ENCODE data around the gene CARD19. TPM values are rescaled to one million over a fixed set of nuclear protein-coding genes. Genes with fewer than 3 reads are reported as not detected.

The CARD19 gene
- total and polyA plus RNA-seq, 2 experiments from 2014 or later, result 54.1 to 69.5 TPM

DNA sequence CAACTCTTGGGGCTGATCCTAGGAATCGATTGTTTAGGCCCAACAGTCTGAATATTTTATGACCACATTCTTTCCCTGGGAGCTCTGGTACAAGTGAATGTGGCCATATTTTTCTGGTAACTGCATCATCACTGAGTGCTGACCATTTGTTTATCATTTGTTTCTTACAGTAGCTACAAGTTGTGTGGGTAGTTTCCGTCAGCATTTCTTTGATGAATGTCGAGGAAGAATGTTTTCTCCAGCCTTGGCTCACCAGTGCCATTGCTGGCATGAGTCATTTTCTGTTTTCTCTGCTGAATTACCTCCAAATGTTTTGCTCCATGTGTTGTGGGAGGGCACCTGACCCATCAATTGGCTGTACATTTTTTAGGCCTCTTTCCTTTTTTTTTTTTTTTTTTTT, 14.1 kb upstream of the CARD19 start:
- TF ChIP-seq EZH2phosphoT487 (IDR thresholded peaks at IDR 0.05; ENCODE audit: insufficient read depth, low read depth), result peak; percentile 89
- no peak for TF ChIP-seq EZH2 (IDR thresholded peaks at IDR 0.05; ENCODE audit: insufficient read depth, poor library complexity, severe bottlenecking)
- H3K9ac ChIP-seq, result no peak overlapping the region
- WGBS, 2 experiments (ENCODE audit: low coverage in 1 of 2, low lambda C conversion rate in 2 of 2, missing lambda C conversion rate in 2 of 2), result 19 to 28% methylated on average over 3 of the region's 3 CpGs
- no peaks in the 10 kb centered on the region for H3K9me2 ChIP-seq (ENCODE audit: insufficient read depth)
- H3K27ac ChIP-seq, result peak overlapping the region; percentile 29; the same call in 1 of the 2 replicates
- peak; percentile 86 for DNase-seq
- H3K36me3 ChIP-seq (ENCODE audit: low read depth), result no peaks in the 10 kb centered on the region
- H3K79me2 ChIP-seq (ENCODE audit: insufficient read depth), result no peaks in the 10 kb centered on the region
- H3K4me2 ChIP-seq (ENCODE audit: unreplicated experiment), result no peak overlapping the region
- H3K4me3 ChIP-seq, result no peak overlapping the region
- H4K20me1 ChIP-seq (ENCODE audit: insufficient read depth), result no peaks in the 10 kb centered on the region
- no peaks in the 10 kb centered on the region for H3K9me3 ChIP-seq (ENCODE audit: low read depth)
- no peaks in the 10 kb centered on the region for H3K27me3 ChIP-seq (replicated peaks; ENCODE audit: insufficient read depth)
- 0 out of 2 replicates have a peak, but pooled peaks cover 4% of the 10 kb centered on the region for H3F3A ChIP-seq (ENCODE audit: insufficient read depth)
- H3K4me1 ChIP-seq (ENCODE audit: insufficient read depth), result no peaks in the 10 kb centered on the region
- H2AFZ ChIP-seq, result no peak overlapping the region
- in situ Hi-C loops (cut with MboI), result no loop called here

DNA sequence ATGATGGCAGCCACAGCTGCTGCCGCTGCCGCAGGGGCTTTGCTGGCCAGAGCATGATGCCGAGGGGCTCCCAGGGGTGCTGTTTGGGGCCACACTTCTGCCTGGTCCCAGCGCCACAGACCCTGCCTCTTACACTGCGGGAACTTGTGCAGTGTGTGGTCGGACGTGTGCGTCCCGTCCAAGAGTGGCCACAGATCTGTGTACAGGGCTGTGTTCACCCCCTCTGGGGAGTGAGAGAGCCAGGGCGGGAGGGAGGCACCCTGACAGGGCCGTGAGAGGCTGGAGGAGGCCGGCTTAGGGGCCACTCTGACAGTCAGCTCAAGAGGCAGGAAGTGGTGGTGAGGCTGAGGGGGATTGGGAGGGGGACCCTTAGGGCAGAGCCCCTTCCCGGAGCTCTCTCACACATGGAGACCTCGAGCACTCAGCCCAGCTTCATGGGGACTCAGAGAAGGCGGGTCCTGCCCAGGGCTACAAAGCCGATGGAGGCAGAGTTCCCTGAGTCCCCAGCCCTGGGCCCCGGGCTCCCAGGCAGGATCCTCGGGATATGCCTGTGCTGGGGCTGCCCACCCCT, 13.1 kb upstream of the CARD19 start:
- H3K36me3 ChIP-seq (ENCODE audit: low read depth), result no peaks in the 10 kb centered on the region
- in situ Hi-C loops (cut with MboI), result no loop called here
- no peaks in the 10 kb centered on the region for H3K9me3 ChIP-seq (ENCODE audit: low read depth)
- DNase-seq, result no peak
- no peaks in the 10 kb centered on the region for H3K9me2 ChIP-seq (ENCODE audit: insufficient read depth)
- no peaks in the 10 kb centered on the region for H3K79me2 ChIP-seq (ENCODE audit: insufficient read depth)
- TF ChIP-seq EZH2 (IDR thresholded peaks at IDR 0.05; ENCODE audit: insufficient read depth, poor library complexity, severe bottlenecking) (no peak), EZH2phosphoT487 (IDR thresholded peaks at IDR 0.05; ENCODE audit: insufficient read depth, low read depth) (no peak)
- H3K27ac ChIP-seq, result no peak overlapping the region
- no peaks in the 10 kb centered on the region for H3K4me1 ChIP-seq (ENCODE audit: insufficient read depth)
- H3F3A ChIP-seq (ENCODE audit: insufficient read depth), result 0 out of 2 replicates have a peak, but pooled peaks cover 4% of the 10 kb centered on the region
- no peak overlapping the region for H2AFZ ChIP-seq
- WGBS, 2 experiments (ENCODE audit: low coverage in 1 of 2, low lambda C conversion rate in 2 of 2, missing lambda C conversion rate in 2 of 2), result 67 to 74% methylated on average over 16 to 18 of the region's 18 CpGs
- H3K4me2 ChIP-seq (ENCODE audit: unreplicated experiment), result no peak overlapping the region
- H3K4me3 ChIP-seq, result no peak overlapping the region
- H3K27me3 ChIP-seq (replicated peaks; ENCODE audit: insufficient read depth), result no peaks in the 10 kb centered on the region
- no peak overlapping the region for H3K9ac ChIP-seq
- H4K20me1 ChIP-seq (ENCODE audit: insufficient read depth), result no peaks in the 10 kb centered on the region

DNA sequence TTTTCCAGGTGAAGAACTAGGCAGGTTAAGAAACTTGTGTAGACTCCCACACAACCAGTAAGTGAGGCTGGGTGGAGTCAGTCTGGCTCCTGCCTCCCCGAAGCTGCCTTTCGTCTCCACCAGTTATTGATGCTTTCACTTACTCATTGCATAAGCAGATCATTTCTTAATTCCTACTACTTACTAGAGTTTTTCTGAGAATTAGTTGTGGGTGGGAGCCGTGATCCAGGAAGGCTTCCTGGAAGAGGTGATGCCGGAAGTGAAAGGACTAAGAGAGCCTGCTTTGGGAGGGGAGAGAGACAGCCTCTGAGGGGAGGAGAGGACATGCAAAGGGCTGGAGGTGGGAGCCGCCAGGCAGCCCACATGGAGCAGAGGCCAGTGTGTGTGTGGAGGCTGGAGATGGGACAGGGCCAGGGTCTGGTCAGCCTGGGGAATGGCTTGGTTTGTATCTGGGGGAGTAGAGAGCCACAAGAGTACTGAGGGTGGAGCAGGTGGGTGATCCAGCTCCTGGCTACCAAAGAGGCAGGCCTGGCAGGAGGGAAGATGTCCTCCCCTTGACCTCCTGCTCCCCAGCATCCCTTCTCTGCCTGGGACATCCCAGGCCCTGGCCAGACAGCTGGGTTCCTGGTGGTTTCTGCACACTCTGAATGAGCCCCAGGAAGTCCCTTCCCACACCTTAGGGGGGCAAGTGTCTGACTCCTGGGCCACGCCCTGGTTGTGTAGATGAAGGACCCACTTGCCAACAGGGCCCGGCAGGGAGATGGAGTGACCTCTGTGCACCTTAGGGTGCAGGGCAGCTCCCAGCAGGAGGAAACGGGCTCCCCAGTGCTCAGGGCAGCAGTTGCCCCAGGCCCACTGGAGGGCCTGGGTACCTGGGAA, 12.2 kb upstream of the CARD19 start:
- Histone ChIP-seq H3F3A (ENCODE audit: insufficient read depth) (0 out of 2 replicates have a peak, but pooled peaks cover 4% of the 10 kb centered on the region), H3K36me3 (ENCODE audit: low read depth) (no peaks in the 10 kb centered on the region), H3K9ac (no peak overlapping the region), H3K4me2 (ENCODE audit: unreplicated experiment) (no peak overlapping the region), H4K20me1 (ENCODE audit: insufficient read depth) (no peaks in the 10 kb centered on the region), H3K27ac (no peak overlapping the region), H3K4me3 (no peak overlapping the region), H3K4me1 (ENCODE audit: insufficient read depth) (no peaks in the 10 kb centered on the region), H3K9me3 (ENCODE audit: low read depth) (no peaks in the 10 kb centered on the region), H3K79me2 (ENCODE audit: insufficient read depth) (no peaks in the 10 kb centered on the region), H2AFZ (no peak overlapping the region), H3K9me2 (ENCODE audit: insufficient read depth) (no peaks in the 10 kb centered on the region), H3K27me3 (replicated peaks; ENCODE audit: insufficient read depth) (no peaks in the 10 kb centered on the region)
- no peak for DNase-seq
- WGBS, 2 experiments (ENCODE audit: low coverage in 1 of 2, low lambda C conversion rate in 2 of 2, missing lambda C conversion rate in 2 of 2), result 45% methylated on average over 8 of the region's 8 CpGs
- TF ChIP-seq EZH2phosphoT487 (IDR thresholded peaks at IDR 0.05; ENCODE audit: insufficient read depth, low read depth) (no peak), EZH2 (IDR thresholded peaks at IDR 0.05; ENCODE audit: insufficient read depth, poor library complexity, severe bottlenecking) (no peak)
- in situ Hi-C loops (cut with MboI), result no loop called here

DNA sequence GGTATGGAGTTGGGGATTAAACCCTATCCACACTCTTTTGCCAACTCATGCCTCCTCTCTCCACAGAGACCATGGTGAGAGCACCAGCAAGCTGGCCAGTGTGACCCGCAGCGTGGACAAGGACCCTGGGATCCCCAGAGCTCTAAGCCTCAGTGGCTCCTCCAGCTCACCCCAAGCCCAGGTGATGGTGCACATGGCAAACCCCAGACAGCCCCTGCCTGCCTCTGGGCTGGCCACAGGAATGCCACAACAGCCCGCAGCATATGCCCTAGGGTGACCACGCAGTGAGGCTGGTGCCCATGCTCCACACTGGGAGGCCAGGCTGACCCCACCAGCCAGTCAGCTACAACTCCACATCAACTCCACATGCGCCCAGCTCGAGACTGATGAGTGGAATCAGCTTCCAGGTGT, 11.5 kb upstream of the CARD19 start:
- no peaks in the 10 kb centered on the region for H3K9me3 ChIP-seq (ENCODE audit: low read depth)
- no peaks in the 10 kb centered on the region for H4K20me1 ChIP-seq (ENCODE audit: insufficient read depth)
- WGBS, 2 experiments (ENCODE audit: low coverage in 1 of 2, low lambda C conversion rate in 2 of 2, missing lambda C conversion rate in 2 of 2), result 76 to 82% methylated on average over 6 of the region's 6 CpGs
- TF ChIP-seq EZH2 (IDR thresholded peaks at IDR 0.05; ENCODE audit: insufficient read depth, poor library complexity, severe bottlenecking), result no peak
- no peak for TF ChIP-seq EZH2phosphoT487 (IDR thresholded peaks at IDR 0.05; ENCODE audit: insufficient read depth, low read depth)
- H3K36me3 ChIP-seq (ENCODE audit: low read depth), result no peaks in the 10 kb centered on the region
- H3K79me2 ChIP-seq (ENCODE audit: insufficient read depth), result no peaks in the 10 kb centered on the region
- no peak overlapping the region for H3K4me3 ChIP-seq
- DNase-seq, result no peak
- H2AFZ ChIP-seq, result no peak overlapping the region
- H3F3A ChIP-seq (ENCODE audit: insufficient read depth), result 0 out of 2 replicates have a peak, but pooled peaks cover 4% of the 10 kb centered on the region
- no peak overlapping the region for H3K4me2 ChIP-seq (ENCODE audit: unreplicated experiment)
- H3K27ac ChIP-seq, result no peak overlapping the region
- H3K9ac ChIP-seq, result no peak overlapping the region
- no peaks in the 10 kb centered on the region for H3K9me2 ChIP-seq (ENCODE audit: insufficient read depth)
- H3K27me3 ChIP-seq (replicated peaks; ENCODE audit: insufficient read depth), result no peaks in the 10 kb centered on the region
- H3K4me1 ChIP-seq (ENCODE audit: insufficient read depth), result no peaks in the 10 kb centered on the region
- in situ Hi-C loops (cut with MboI), result no loop called here
